Sigmoid colon (tissue), 7 donors: ENCODE data around the gene AP1S2. TPM values are rescaled to one million over a fixed set of nuclear protein-coding genes. Genes with fewer than 3 reads are reported as not detected.

Experiments used
- DNase-seq: peaks from one replicate; pipeline ENCODE4 v3.0.0-alpha.2; 2019
- H3K27ac ChIP-seq, 4 donors: fragments of 200-600 bp; sonication (generic); one replicate each; pipeline ENCODE4 v1.5.1; 2016 to 2019; ENCODE audit warnings: mild to moderate bottlenecking in 1 of 4
- H3K27me3 ChIP-seq, 3 donors: fragments of 200-600 bp; sonication (generic); one replicate each; pipeline ENCODE4 v1.5.1; 2019; ENCODE audit warnings: mild to moderate bottlenecking in 1 of 3
- H3K36me3 ChIP-seq, 4 donors: fragments of 200-600 bp; sonication (generic); one replicate each; pipeline ENCODE4 v1.5.1; 2016 to 2019
- H3K4me1 ChIP-seq, 4 donors: fragments of 200-600 bp; sonication (generic); one replicate each; pipeline ENCODE4 v1.5.1; 2017 to 2019
- H3K4me3 ChIP-seq, 4 donors: fragments of 200-600 bp; sonication (generic); one replicate each; pipeline ENCODE4 v1.5.1; 2017 to 2019; ENCODE audit warnings: mild to moderate bottlenecking in 2 of 4, moderate library complexity in 1 of 4
- H3K9me3 ChIP-seq, 4 donors: fragments of 200-600 bp in 3 of 4; sonication (generic) in 3 of 4; one replicate each; pipeline versions ENCODE4 v1.5.1 to v1.6.1; 2013 to 2019
- EP300 ChIP-seq, 4 donors: sonication (generic); formaldehyde crosslinking; IDR thresholded peaks; one replicate each; pipeline ENCODE4 v1.6.1; 2017; ENCODE audit warnings: antibody characterized with exemption in 4 of 4
- POLR2A ChIP-seq, 2 donors: fragments of 450-650 bp; IDR thresholded peaks; one replicate each; pipeline ENCODE4 v1.6.1; 2016; ENCODE audit warnings: antibody characterized with exemption in 2 of 2, mild to moderate bottlenecking in 2 of 2, moderate library complexity in 2 of 2
- POLR2AphosphoS5 ChIP-seq, 4 donors: sonication (generic); formaldehyde crosslinking; IDR thresholded peaks; one replicate each; pipeline ENCODE4 v1.6.1; 2017; ENCODE audit warnings: antibody characterized with exemption in 4 of 4
- WGBS, 2 donors: extraction: QIAGEN DNeasy Blood & Tissue Kit; methylation state at CpG; one replicate each; pipeline ENCODE4 v1.1.7; 2013; 5-methylcytosine and 5-hydroxymethylcytosine counted together
- intact Hi-C: fragments of 100-400 bp; cut with DNase I; formaldehyde crosslinking; loops from one replicate; pipeline ENCODE4 v1.15.1; 2023
- polyA plus RNA-seq, 3 donors: library from polyadenylated mRNA; stranded (reverse); fragments of 200-250 nt; gene quantifications; one replicate each; pipeline ENCODE4 v1.2.3, GENCODE V29; 2013
- total RNA-seq, 4 donors: library from RNA; depleted of rRNA; stranded (reverse); fragments of >200 nt; gene quantifications; one replicate each; pipeline ENCODE4 v1.1.0, GENCODE V29; 2016
- TF ChIP-seq, protein P1 (sequence below), 4 experiments: fragments of 450-650 bp in 3 of 4; fragments of 200-600 bp in 1 of 4; IDR thresholded peaks; one replicate each; pipeline ENCODE4 v1.5.1; 2016 to 2019; ENCODE audit warnings: antibody characterized with exemption in 4 of 4, mild to moderate bottlenecking in 3 of 4, moderate library complexity in 2 of 4
- donor health status: healthy with polysubstance abuse.
- donor health status: Bipolar disorder and iron deficiency.
- donor health status: healthy.

AP1S2 gene
- total and polyA plus RNA-seq, 7 donors: 19.1 to 156 (median 71.6) TPM

DNA sequence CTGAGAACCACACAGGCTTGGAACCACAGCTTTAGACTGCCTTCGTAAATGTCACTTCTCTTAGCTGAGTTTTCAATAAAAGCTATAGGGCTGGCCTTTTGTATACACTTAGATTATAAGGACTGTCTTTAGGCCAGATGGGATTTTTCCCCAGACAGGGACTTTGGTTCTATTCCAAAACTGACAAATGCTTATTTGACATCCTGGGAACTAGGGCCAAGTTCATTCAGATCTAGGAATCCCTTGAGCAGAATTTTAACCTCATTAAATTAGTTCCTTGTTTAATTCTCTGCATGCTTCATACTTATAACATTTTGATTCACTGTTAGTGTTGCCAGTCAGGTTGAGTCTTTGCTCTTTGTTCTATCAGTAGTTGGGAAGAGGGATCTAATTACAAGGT is 41.2 kb downstream of the AP1S2 start:
- intact Hi-C loops: no loop called here

DNA sequence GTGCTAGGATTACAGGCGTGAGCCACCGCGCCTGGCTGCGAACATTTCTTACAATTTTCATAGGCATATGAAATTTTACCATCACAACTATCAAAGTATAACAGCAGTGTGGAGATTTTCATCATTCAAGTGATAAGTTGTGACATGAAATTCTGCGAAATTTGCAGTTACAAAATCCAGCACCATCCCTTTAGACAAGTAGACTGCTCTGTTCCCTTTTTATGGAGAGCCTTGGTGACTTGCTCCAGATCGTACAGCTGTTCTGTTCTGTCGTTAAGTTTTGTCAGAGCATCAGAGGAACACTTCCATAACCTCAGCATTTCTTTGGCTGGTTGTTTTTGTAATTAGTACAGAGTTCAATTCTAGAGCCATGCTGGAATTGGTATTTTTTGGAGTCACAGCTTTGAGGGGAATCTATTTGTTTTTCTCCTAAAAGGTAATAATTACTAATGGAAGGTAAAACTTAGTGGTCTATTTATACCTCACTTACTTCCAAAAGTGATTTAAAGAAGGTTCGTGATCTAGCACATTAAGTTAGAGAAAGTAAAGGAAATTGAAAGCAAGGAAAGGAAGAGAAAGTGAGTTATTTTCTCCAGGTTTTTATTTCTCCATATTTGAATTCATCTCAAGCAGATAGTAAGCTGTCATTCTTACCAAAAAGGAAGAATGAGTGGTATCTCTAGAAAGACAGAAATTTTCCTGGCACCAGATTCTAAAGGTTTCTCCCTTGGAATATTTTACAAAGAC is 42.2 kb downstream of the AP1S2 start:
- H3K9me3 ChIP-seq: no peaks in the 10 kb centered on the region
- H3K36me3 ChIP-seq: peaks cover 2 to 33% (median 10%) of the 10 kb centered on the region in 4 donors
- no peak for TF ChIP-seq POLR2A (IDR thresholded peaks at IDR 0.05)
- TF ChIP-seq, protein P1, sequence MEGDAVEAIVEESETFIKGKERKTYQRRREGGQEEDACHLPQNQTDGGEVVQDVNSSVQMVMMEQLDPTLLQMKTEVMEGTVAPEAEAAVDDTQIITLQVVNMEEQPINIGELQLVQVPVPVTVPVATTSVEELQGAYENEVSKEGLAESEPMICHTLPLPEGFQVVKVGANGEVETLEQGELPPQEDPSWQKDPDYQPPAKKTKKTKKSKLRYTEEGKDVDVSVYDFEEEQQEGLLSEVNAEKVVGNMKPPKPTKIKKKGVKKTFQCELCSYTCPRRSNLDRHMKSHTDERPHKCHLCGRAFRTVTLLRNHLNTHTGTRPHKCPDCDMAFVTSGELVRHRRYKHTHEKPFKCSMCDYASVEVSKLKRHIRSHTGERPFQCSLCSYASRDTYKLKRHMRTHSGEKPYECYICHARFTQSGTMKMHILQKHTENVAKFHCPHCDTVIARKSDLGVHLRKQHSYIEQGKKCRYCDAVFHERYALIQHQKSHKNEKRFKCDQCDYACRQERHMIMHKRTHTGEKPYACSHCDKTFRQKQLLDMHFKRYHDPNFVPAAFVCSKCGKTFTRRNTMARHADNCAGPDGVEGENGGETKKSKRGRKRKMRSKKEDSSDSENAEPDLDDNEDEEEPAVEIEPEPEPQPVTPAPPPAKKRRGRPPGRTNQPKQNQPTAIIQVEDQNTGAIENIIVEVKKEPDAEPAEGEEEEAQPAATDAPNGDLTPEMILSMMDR (IDR thresholded peaks at IDR 0.05): no peak
- TF ChIP-seq POLR2AphosphoS5 (IDR thresholded peaks at IDR 0.05): no peak
- no peak for TF ChIP-seq EP300 (IDR thresholded peaks at IDR 0.05)
- WGBS, 2 donors: 92 to 95% methylated on average over 8 of the region's 8 CpGs
- intact Hi-C loops: no loop called here
- H3K27ac ChIP-seq: no peak overlapping the region
- no peaks in the 10 kb centered on the region for H3K4me1 ChIP-seq
- no peak overlapping the region for H3K4me3 ChIP-seq
- no peak for DNase-seq
- no peaks in the 10 kb centered on the region for H3K27me3 ChIP-seq

More for the DNA sequence above, 41.2 kb downstream of the AP1S2 start:
- H3K27ac ChIP-seq: no peak overlapping the region
- no peak overlapping the region for H3K4me3 ChIP-seq
- no peaks in the 10 kb centered on the region for H3K9me3 ChIP-seq
- H3K4me1 ChIP-seq: no peaks in the 10 kb centered on the region
- H3K36me3 ChIP-seq: peaks cover 5 to 34% (median 10%) of the 10 kb centered on the region in 4 donors
- H3K27me3 ChIP-seq: no peaks in the 10 kb centered on the region
- no peak for DNase-seq
- WGBS, 2 donors: 77 to 86% methylated on average over 1 of the region's 1 CpG
- no peak for TF ChIP-seq POLR2A (IDR thresholded peaks at IDR 0.05)
- TF ChIP-seq, protein P1 (IDR thresholded peaks at IDR 0.05): no peak
- TF ChIP-seq POLR2AphosphoS5 (IDR thresholded peaks at IDR 0.05): no peak

DNA sequence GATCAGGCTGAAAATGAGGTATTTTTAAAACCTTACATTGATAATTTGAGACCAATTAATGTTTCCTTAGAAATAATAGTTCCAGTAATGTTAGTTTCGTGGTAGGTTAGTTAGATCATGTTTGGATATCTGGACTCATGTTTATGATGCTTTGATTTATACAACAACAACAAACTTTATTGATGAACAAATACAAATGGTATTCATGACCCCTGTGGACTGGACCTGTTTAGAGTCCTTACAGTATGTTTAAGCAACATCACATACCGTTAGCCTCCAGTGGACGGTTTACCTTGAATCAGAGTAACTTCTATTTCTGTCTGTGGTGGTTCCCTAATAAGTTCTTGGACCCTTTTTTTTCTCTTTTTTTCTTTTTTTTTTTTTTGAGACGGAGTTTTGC is 46.4 kb downstream of the AP1S2 start:
- Histone ChIP-seq H3K9me3 (no peaks in the 10 kb centered on the region), H3K27me3 (no peaks in the 10 kb centered on the region), H3K4me3 (no peak overlapping the region), H3K27ac (no peak overlapping the region), H3K4me1 (no peaks in the 10 kb centered on the region), H3K36me3 (peaks cover 0 to 31% (median 7%) of the 10 kb centered on the region in 4 donors)
- intact Hi-C loops: no loop called here
- 99 to 100% methylated on average over 4 of the region's 4 CpGs for WGBS, 2 donors
- TF ChIP-seq POLR2A (IDR thresholded peaks at IDR 0.05): no peak
- TF ChIP-seq POLR2AphosphoS5 (IDR thresholded peaks at IDR 0.05): no peak
- TF ChIP-seq EP300 (IDR thresholded peaks at IDR 0.05): no peak
- TF ChIP-seq, protein P1 (IDR thresholded peaks at IDR 0.05): no peak
- DNase-seq: no peak

DNA sequence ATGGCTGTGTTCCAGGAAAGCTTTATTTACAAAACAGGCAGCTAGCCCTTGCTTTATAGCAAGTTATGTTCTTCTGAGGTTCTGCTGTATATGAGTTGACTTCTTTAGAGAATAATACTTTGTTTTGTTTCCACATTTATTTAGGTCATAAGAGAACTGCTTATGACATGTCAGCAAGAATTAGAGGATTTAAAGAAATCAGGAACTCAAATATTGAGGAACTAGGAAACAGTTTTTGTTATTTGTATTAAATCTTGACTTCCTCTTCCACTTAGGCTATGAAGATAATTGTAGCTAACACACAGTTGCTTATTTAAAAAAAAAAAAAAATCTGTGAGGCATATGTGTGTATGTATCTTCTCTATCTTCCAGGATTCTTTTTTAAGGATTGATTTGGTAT is 50.0 kb downstream of the AP1S2 start:
- Histone ChIP-seq H3K27ac (no peak overlapping the region), H3K4me3 (no peak overlapping the region), H3K36me3 (peaks cover 0 to 29% (median 10%) of the 10 kb centered on the region in 4 donors), H3K27me3 (no peaks in the 10 kb centered on the region), H3K9me3 (no peaks in the 10 kb centered on the region), H3K4me1 (no peaks in the 10 kb centered on the region)
- no peak for DNase-seq
- TF ChIP-seq EP300 (IDR thresholded peaks at IDR 0.05) (no peak), POLR2A (IDR thresholded peaks at IDR 0.05) (no peak), POLR2AphosphoS5 (IDR thresholded peaks at IDR 0.05) (no peak)
- TF ChIP-seq, protein P1 (IDR thresholded peaks at IDR 0.05): no peak
- intact Hi-C loops: no loop called here

DNA sequence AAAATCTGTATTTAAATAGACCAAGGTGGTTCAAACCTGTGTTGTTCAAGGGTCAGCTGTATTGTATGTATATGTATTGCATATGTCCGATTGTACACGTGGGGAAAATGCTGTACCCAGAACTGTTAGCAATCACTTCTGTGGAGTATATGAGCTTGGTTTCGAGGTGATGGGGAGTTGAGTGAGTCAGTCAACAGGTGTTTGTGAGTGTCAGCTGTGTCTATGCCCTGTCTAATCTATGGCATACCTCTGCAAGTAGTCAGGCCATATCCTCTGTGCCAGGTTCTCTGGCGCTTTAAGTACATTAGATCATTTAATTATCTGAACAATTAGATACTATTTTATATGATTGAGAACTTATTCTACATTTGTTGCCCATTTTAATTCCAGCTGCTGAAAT is 56.9 kb downstream of the AP1S2 start:
- DNase-seq: no peak
- intact Hi-C loops: no loop called here
- Histone ChIP-seq H3K4me3 (no peak overlapping the region), H3K27ac (no peak overlapping the region), H3K27me3 (no peaks in the 10 kb centered on the region), H3K4me1 (no peaks in the 10 kb centered on the region), H3K36me3 (peaks cover 0 to 11% (median 5%) of the 10 kb centered on the region in 4 donors), H3K9me3 (no peaks in the 10 kb centered on the region)
- 71 to 94% methylated on average over 4 of the region's 4 CpGs for WGBS, 2 donors
- TF ChIP-seq POLR2A (IDR thresholded peaks at IDR 0.05) (no peak), EP300 (IDR thresholded peaks at IDR 0.05) (no peak), POLR2AphosphoS5 (IDR thresholded peaks at IDR 0.05) (no peak)
- TF ChIP-seq, protein P1 (IDR thresholded peaks at IDR 0.05): no peak
